HPDE6-E6E7 (cell line): ENCODE data around the gene LETM1.

Experiments
- DNase-seq: peaks from one replicate; pipeline ENCODE4 v3.0.0; 2011; ENCODE audit warnings: missing footprints; ENCODE audit errors: extremely low spot score

The LETM1 gene

DNA sequence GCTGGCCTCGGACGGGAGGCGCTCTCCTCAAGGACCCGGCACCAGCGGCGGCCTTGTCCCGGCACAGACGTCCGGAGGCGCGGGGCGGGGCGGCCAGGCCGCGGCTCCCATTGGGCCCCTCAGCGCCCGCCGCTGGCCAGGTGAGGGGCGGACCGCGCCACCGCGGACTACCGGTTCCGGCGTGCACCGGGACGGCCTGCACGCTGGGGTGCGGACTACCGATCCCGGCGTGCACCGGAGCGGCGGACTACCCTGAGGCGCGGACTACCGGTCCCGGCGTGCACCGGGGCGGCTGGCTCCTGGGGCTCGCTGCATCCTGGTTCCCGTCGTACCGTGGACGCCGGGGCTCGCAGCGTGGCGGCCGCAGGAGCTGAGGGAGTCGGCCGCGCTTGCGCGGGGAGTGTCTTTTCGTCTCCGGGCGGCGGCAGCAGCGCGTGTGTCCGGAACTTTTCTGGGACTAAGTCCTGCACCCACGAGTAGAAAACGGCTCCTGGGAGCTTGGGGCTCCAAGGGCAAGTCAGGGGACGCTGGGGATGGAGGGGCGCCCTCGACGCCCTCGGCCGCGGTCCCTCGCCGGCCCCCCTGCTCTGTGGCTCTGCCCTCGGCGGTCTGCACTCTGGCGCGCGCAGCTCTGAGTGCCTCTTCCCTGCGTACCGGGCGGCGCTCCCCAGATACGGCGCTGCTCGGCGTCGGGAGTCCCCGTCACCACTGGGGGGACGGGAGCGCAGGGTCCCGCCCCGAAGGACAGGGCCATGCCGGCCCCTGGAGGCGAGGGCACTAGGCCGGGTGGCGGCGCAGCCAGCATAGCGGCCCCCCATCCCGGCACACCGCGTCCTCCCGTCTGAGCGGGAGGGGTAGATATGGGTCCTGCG lies at the start of gene LETM1:
LETM1 (minus strand) TSS at position 86 of the 872 bp plus-strand sequence. CDS start 206 bp downstream, outside the sequence.
- DNase-seq = peak; percentile 91

- no peak for DNase-seq
Measured at GRCh38 chr4:1904042-1904441, 48.1 kb upstream of the LETM1 start.

- no peak for DNase-seq
Measured at GRCh38 chr4:1903035-1903434, 47.1 kb upstream of the LETM1 start.

GRCh38 chr4:1902243-1902642 lies 46.3 kb upstream of the LETM1 start:
- no peak for DNase-seq

DNA sequence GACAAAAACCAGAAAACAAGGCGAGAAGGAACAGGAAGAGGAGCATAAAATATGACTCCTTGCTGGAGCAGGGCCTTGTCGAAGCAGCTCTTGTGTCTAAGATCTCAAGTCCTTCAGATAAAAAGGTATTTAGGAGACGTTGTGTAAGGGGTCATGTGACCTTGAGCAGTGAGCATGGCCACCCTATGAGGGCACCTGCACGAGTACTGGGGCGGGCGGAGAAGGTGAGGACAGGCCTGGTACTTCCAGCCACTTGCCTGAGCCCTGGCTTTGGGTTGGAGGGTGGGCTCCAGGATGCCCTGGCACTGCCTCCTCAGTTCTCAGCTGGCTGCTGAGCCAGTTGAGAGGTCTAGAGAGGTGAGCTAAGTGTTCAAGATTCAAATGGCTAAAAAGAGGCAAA lies 45.2 kb upstream of the LETM1 start:
- no peak for DNase-seq

GRCh38 chr4:1900624-1901023 lies 44.7 kb upstream of the LETM1 start:
- DNase-seq = no peak

- no peak for DNase-seq
Measured at GRCh38 chr4:1900087-1900433, 44.1 kb upstream of the LETM1 start.

DNA sequence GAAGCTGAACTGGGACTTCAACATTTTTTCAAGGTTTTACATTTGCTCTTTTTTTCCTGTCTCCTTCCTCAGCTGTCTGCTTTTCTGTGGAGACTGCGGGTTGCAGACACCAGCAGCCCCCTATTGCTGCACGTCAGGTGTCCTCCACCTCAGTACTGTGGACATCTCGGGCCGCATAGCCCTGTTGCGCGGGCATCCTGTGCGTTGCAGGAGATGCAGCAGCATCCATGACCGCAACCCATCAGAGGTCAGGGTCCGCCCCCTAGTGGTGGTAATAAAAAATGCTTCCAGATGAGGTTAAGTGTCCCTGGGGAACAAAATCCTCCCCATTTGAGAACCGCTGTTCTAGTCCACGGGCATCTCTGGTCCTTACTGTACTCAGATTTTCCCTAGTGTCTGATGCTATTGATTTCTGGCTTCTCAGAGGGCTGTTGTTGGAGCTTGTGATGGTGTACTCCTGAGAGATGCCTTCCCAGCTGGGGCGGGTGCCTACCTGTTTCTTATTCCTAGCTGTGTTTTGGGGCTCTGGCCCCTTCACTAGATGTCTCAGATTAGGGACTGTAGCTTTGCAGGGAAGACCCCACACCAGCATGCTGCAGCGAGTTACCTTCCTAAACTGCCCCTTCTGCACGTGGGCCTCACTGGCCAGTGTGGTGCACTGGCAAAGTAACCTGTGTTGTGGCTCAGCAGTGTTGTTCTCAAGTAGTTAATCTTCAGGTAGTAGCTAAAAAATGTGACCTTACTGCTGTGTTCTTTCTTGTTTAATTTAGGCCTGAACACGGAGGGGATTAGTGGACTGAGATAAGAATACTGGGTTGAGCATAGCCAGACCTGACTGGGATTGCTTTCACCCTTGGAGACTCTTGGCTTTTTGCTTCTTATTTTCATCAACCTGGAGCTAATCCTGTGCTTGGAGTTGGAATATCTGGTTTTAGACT lies 43.5 kb upstream of the LETM1 start:
- peak; percentile 74 for DNase-seq

DNA sequence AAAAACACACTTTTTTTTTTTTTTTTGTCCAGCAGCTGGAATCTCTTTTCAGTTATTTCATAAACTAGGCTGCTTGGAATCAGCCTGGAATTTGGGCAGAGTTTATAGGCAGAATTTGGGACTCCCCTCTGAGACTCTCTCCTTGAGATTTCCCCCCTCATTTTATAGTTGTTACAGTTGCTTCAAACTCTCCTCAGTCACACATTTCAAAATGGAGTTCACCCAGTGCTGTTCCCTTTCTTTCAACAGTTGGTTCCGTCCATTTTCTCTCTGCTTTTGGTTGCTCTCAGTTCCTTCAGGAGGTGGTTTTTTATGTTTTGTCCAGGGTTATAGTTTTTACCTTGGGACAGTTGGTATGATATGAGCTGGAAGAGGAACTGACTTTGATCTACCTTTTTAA lies 42.7 kb upstream of the LETM1 start:
- DNase-seq = no peak

DNA sequence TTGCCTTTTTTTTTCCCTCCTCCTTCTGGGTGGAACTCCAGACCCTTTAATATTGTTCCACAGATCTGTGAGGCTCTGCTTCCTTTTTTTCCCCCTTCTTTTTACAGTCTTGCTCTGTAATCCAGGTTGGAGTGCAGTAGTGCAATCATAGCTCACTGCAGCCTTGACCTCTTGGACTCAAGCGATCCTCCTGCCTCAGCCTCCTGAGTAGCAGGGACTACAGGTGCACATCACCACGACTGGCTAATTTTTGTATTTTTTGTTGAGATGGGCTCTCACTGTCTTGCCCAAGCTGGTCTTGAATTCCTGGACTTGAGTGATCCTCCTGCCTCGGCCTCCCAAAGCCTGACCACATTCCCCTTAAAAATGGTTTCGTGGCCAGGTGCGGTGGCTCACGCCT lies 42.1 kb upstream of the LETM1 start:
- no peak for DNase-seq

DNA sequence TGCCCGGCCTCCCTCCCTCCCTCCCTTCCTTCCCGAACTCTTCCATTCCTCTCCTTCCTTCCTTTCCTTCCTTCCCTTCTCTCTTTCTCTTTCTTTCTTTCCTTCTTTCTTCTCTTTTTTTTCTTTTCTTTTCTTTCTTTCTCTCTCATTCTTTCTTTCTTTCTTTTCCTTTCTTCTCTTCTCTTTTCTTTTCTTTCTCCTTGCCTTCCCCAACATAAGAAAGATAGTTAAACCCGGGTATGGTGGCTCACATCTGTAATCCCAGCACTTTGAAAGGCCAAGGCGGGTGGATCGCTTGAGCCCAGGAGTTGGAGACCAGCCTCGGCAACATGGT lies 40.7 kb upstream of the LETM1 start:
- DNase-seq = no peak

DNA sequence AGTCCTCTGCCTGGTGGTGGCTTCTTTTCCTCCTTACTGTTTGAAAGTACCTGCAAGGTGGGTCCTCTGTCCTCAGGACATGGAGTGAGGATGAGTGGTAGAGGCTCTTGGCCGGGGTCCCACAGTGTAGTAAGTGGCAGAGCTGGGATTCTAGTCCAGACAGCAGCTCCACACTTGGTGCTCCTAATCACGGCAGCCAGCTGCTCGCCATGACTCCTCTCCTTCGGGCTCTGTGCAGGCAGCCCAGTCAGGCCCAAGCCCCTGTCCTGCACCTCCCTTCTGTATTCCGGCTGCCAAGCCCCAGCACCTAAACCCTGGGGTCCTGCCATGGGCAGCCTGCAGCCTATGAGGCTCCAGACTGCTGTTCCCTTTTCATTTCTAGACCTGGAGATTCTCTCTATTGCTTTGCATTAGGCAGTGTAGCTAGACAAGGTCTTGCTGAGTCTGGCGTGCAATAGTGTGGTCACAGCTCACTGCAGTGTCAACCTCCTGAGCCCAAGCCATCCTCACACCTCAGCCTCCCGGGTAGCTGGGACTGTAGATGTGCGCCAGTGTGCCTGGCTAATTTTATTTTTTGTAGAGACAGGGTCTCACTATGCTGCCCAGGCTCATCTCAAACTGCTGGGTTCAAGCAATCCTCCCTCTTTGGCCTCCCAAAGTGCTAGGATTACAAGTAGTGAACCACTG lies 40.2 kb upstream of the LETM1 start:
- DNase-seq = no peak

- no peak for DNase-seq
Measured at GRCh38 chr4:1890979-1891570, 35.1 kb upstream of the LETM1 start.

DNA sequence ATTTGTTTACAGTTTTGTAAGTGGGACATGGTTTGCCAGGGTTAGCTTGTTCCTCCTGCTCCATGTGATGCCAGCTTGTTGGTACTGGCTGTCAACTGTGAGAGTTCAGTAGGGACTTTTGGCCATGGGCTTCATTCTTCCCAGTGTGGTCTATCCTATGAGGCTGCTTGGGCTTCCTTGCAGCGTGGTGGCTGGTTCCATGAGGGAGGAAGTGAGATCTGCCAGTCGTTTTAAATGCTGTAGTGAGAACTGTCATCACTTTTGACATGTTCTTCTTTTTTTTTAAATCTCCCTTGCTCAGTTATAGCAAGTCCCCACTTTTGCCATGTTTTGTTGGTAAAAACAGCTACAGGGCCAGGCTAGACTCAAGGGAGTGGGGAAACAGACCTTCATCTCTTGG lies 31.1 kb upstream of the LETM1 start:
- DNase-seq = no peak

DNA sequence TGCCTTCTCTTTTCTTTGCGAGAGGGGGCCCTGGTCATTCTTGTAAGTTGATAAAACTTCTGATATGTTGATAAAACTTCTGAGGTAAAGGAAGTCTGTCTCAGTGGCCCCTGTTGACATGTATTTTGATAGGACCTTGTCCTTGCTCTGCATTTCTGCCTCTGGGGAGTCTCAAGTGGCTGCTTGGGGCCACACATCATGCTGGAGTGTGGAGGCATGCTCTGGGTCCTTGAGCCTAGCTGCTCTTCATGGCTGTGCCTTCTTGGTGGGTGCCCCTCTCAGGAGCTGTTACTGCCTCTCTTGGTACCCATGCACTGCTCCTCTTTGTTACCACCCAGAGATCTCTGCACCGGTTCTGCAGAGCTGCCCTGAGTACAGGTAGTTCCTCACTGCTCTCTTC lies 29.5 kb upstream of the LETM1 start:
- no peak for DNase-seq

GRCh38 chr4:1883583-1883982 lies 27.6 kb upstream of the LETM1 start:
- DNase-seq = no peak

GRCh38 chr4:1882850-1883271 lies 26.9 kb upstream of the LETM1 start:
- DNase-seq = no peak

DNA sequence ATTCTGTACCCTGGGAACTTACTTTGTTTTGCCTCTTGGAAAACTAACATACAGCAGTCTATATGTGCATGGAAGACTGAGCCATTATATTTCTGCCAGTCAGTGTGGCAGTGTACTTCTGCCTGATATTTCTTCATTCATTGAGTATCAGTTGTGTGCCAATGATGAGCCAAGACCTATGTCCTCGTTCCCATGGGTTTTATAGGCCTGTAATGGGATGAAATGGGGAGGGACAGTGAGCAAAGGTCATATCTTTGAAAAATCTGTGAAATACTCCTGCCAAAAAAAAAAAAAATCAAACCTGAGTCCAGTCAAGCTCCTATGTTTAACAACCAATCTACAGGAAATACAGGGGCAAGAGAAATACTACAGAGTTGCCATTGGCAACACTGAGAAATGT lies 24.4 kb upstream of the LETM1 start:
- DNase-seq = no peak

GRCh38 chr4:1879485-1879884 lies 23.5 kb upstream of the LETM1 start:
- DNase-seq = no peak

DNA sequence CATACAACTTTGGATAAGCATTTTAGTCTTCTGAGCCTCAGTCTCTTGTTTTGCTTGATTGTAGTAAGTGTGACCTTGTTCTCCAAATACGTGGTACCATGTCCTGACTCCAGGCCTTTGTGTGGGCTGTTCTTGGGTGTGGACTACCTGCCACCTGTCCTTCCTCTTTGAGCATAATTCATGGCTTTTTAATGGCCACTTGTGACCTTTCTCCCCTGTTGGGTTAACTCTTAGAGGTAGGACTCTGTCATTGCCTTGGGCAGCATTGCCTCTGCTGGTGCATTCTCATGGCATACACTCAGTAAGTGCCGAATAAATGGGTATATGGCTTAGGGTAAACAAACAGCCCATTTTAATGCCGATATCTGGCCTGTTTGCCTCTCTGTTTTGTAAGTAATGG lies 18.2 kb upstream of the LETM1 start:
- no peak for DNase-seq

GRCh38 chr4:1873776-1874175 lies 17.8 kb upstream of the LETM1 start:
- no peak for DNase-seq

DNA sequence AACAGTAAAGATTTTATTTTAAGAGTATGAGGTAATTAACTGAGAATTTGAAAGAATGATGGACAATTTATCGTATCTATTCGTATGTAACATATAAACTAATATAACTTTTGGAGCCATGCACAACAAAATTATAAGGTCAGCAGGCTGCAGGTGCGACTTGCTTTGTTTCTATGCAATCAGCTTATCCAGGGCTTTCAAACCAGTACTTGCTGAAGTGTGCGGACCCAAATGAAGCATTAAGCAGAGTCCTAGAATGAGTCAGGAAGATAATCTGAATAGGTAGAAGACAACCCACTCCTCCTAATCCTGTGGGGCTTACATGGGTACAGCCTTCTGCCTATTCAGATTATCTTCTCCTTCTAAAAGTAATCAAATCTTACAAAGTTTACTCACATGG lies 17.3 kb upstream of the LETM1 start:
- no peak for DNase-seq
